HepG2 (cell line): ENCODE data around the gene SLC23A2. TPM values are rescaled to one million over a fixed set of nuclear protein-coding genes. Genes with fewer than 3 reads are reported as not detected.
"Not testable (repeated sequence)": the region's sequence is repeated elsewhere in the genome, so short reads cannot be mapped to it uniquely, and the experiment has no call there.

ENCODE experiments used
- ATAC-seq: fragments of 200-7000 bp; cut with Tn5 transposase; 3 replicates; pipeline ENCODE4 v1.9.1; 2020; ENCODE audit warnings: mild to moderate bottlenecking, moderate library complexity
- BruUV-seq: library from RNA; stranded (reverse); fragments of 400-500 nt; replicated peaks from 2 replicates; lab custom pipeline; 2021; lab: Mats Ljungman, UMichigan
- CTCF ChIA-PET: fragments of 300-600 bp; formaldehyde crosslinking; extraction: SDS; loops from one replicate; lab custom pipeline; 2021; ENCODE audit warnings: low total read pairs, inconsistent platforms, low intra/inter-chr PET ratio; lab: Yijun Ruan, JAX
- POLR2A ChIA-PET: fragments of 350-600 bp; sonication (Branson Sonifier 250); formaldehyde crosslinking; loops from one replicate; lab custom pipeline; 2020; ENCODE audit warnings: antibody characterized with exemption, inconsistent platforms; lab: Yijun Ruan, JAX
- DNase-seq: peaks from one replicate; pipeline ENCODE4 v3.0.0-alpha.2; 2015; ENCODE audit warnings: low spot score
- FAIRE-seq: peaks from 3 replicates; lab custom pipeline; 2011; peaks lifted over from hg19 to GRCh38; lab: Jason Lieb, UNC
- H2AFZ ChIP-seq: one replicate; pipeline ENCODE4 v1.6.1; 2011; ENCODE audit warnings: low read length, inconsistent platforms
- H3K27ac ChIP-seq: fragments of 300-600 bp; 3 replicates; pipeline ENCODE4 v1.8.0; 2011; ENCODE audit warnings: mixed run types, mild to moderate bottlenecking, mixed read lengths, low read length, inconsistent platforms; ENCODE audit not compliant: insufficient read depth; ENCODE audit errors: extremely low read length
- H3K27me3 ChIP-seq, 2 experiments: fragments of 200-600 bp in 1 of 2; 2 replicates in 1 of 2; 3 replicates in 1 of 2; pipeline versions ENCODE4 v1.6.0 to v1.8.0; 2011; ENCODE audit warnings: low read length in 2 of 2, mild to moderate bottlenecking in 2 of 2, moderate library complexity in 2 of 2, inconsistent platforms in 1 of 2; ENCODE audit not compliant: insufficient read depth in 2 of 2, control insufficient read depth in 1 of 2
- H3K36me3 ChIP-seq, 2 experiments: fragments of 200-600 bp in 1 of 2; replicated peaks in 1 of 2; 2 replicates in 1 of 2; 3 replicates in 1 of 2; pipeline versions ENCODE4 v1.5.1 to v1.8.0; 2011; ENCODE audit warnings: low read length in 2 of 2, inconsistent platforms in 1 of 2; ENCODE audit not compliant: insufficient read depth in 2 of 2, control insufficient read depth in 1 of 2
- H3K4me1 ChIP-seq: 2 replicates; pipeline ENCODE4 v1.5.1; 2012; ENCODE audit warnings: low read length, inconsistent platforms; ENCODE audit not compliant: insufficient read depth
- H3K4me2 ChIP-seq: 2 replicates; pipeline ENCODE4 v1.6.0; 2011; ENCODE audit warnings: low read depth, low read length, inconsistent platforms
- H3K4me3 ChIP-seq, 3 experiments: fragments of 200-600 bp in 1 of 3; sonication (generic), shearing (Covaris generic) in 1 of 3; replicated peaks in 1 of 3; 2 replicates each; pipeline ENCODE4 v1.5.1; 2011 to 2016; ENCODE audit warnings: low read length in 3 of 3, inconsistent platforms in 2 of 3, low read depth in 2 of 3, mild to moderate bottlenecking in 2 of 3, control low read depth in 1 of 3, mixed read lengths in 1 of 3; ENCODE audit not compliant: insufficient read depth in 1 of 3
- H3K79me2 ChIP-seq: one replicate; pipeline ENCODE4 v1.6.1; 2011; ENCODE audit warnings: low read length, inconsistent platforms; ENCODE audit not compliant: insufficient read depth
- H3K9ac ChIP-seq: 2 replicates; pipeline ENCODE4 v1.6.0; 2011; ENCODE audit warnings: mild to moderate bottlenecking, low read depth, low read length, inconsistent platforms; ENCODE audit not compliant: insufficient read depth
- H3K9me3 ChIP-seq: 2 replicates; pipeline ENCODE4 v1.5.1; 2012; ENCODE audit warnings: mild to moderate bottlenecking, low read length
- H4K20me1 ChIP-seq: 2 replicates; pipeline ENCODE4 v1.6.0; 2011; ENCODE audit warnings: inconsistent platforms, mild to moderate bottlenecking, low read length, moderate library complexity; ENCODE audit not compliant: insufficient read depth
- SRF ChIP-seq: IDR thresholded peaks from 2 replicates; pipeline ENCODE4 v1.6.1; 2011; ENCODE audit warnings: mild to moderate bottlenecking, low read depth, low read length, moderate library complexity
- XBP1 ChIP-seq: sonication (generic); formaldehyde crosslinking; IDR thresholded peaks from 2 replicates; pipeline ENCODE4 v1.5.0; 2020; ENCODE audit warnings: missing genetic modification reagents
- ZNF292 ChIP-seq: sonication (generic); formaldehyde crosslinking; IDR thresholded peaks from 2 replicates; pipeline ENCODE4 v1.8.1; 2022; ENCODE audit warnings: mild to moderate bottlenecking, low read depth, missing genetic modification reagents, borderline replicate concordance
- ZNF547 ChIP-seq: sonication (generic); formaldehyde crosslinking; IDR thresholded peaks from 2 replicates; pipeline ENCODE4 v1.5.1; 2020; ENCODE audit warnings: mild to moderate bottlenecking, missing genetic modification reagents
- ZNF580 ChIP-seq: IDR thresholded peaks from 2 replicates; pipeline ENCODE4 v1.6.1; 2016; ENCODE audit warnings: low read depth, borderline replicate concordance
- ZNF652 ChIP-seq: IDR thresholded peaks from 2 replicates; pipeline ENCODE4 v1.6.1; 2016; ENCODE audit warnings: low read depth, borderline replicate concordance
- ZNF709 ChIP-seq: sonication (generic); formaldehyde crosslinking; IDR thresholded peaks from 2 replicates; pipeline ENCODE4 v1.5.0; 2020; ENCODE audit warnings: mild to moderate bottlenecking, missing genetic modification reagents
- WGBS: methylation state at CpG from one replicate; pipeline ENCODE4 v1.1.6; 2017; ENCODE audit warnings: low lambda C conversion rate; 5-methylcytosine and 5-hydroxymethylcytosine counted together
- in situ Hi-C: cut with HindIII; loops from 2 replicates; pipeline ENCODE4 v1.10.0; 2017; ENCODE audit warnings: low pct_unique_long_range_greater_than_20kb; ENCODE audit not compliant: extremely low pct_ligation_motif_present
- intact Hi-C: fragments of 100-400 bp; cut with micrococcal nuclease; formaldehyde crosslinking; loops from one replicate; pipeline ENCODE4 v1.10.0; 2022; ENCODE audit not compliant: unreplicated experiment
- polyA plus RNA-seq, 8 experiments: library from polyadenylated mRNA; depleted of rRNA in 3 of 8; stranded (reverse) in 7 of 8; unstranded in 1 of 8; fragments of >200 nt; fragmentation: Illumina TruSeq in 4 of 8; extraction: Trizol in 4 of 8; gene quantifications; 2 replicates each; pipeline versions ENCODE4 v1.2.1 to v1.2.3, GENCODE V29; 2011 to 2016; ENCODE audit warnings: low read depth in 4 of 8, missing spikeins in 1 of 8, mixed read lengths in 1 of 8; ENCODE audit not compliant: insufficient read depth in 1 of 8
- total RNA-seq, 5 experiments: library from RNA; depleted of rRNA; stranded (reverse); fragments of >200 nt; fragmentation: Illumina TruSeq; extraction: Trizol; gene quantifications; 2 replicates each; pipeline ENCODE4 v1.2.3, GENCODE V29; 2016; ENCODE audit warnings: low read depth in 1 of 5

Gene SLC23A2
- total and polyA plus RNA-seq, 2 of the 13 experiments (the other 11 are each of a cell fraction or from before 2014, with no cell fraction given) = 42.2 to 51.2 TPM

- POLR2A ChIA-PET = interaction anchor here (1.8 kb wide), 1 partner anchor 16 kb away, joined by 4 read pairs; no protein-coding TSS in a partner anchor
- intact Hi-C loops (no loop called here), in situ Hi-C loops (no loop called here)
- CTCF ChIA-PET = no interaction called here
- Histone ChIP-seq H2AFZ (no peak overlapping the region), H3K9ac (no peak overlapping the region), H3K4me2 (no peak overlapping the region; the same call in 1 of the 2 replicates), H3K4me3 (no peak overlapping the region), H3K4me1 (peaks cover 55% of the 10 kb centered on the region), H3K79me2 (peaks cover 84% of the 10 kb centered on the region), H4K20me1 (no peaks in the 10 kb centered on the region; the same call in 1 of the 2 replicates), H3K27ac (peak overlapping the region; percentile 15), H3K9me3 (no peaks in the 10 kb centered on the region), H3K27me3 (no peaks in the 10 kb centered on the region), H3K36me3 (no peaks in the 10 kb centered on the region; a peak in 1 of 5 replicates)
- DNase-seq = no peak
- FAIRE-seq = no peak
- WGBS = 83% methylated on average over 10 of the region's 10 CpGs
- TF ChIP-seq SRF (no peak), ZNF580 (CRISPR knock-in tag) (0 out of 2 replicates have a peak, but pooled peaks have one; percentile 33), ZNF709 (CRISPR knock-in tag) (0 out of 2 replicates have a peak, but pooled peaks have one; percentile 8), ZNF292 (CRISPR knock-in tag) (0 out of 2 replicates have a peak, but pooled peaks have one; percentile 9), XBP1 (no peak), ZNF547 (CRISPR knock-in tag) (0 out of 2 replicates have a peak, but pooled peaks have one; percentile 41)
- ATAC-seq = peak; percentile 72
- no TSS peak for BruUV-seq
Observed at GRCh38 chr20:4978050-4978918, 23.0 kb downstream of the SLC23A2 start.

GRCh38 chr20:4976014-4976413 lies 25.3 kb downstream of the SLC23A2 start:
- H2AFZ ChIP-seq, H3K27me3 ChIP-seq, in situ Hi-C loops, intact Hi-C loops, H3K9ac ChIP-seq, DNase-seq, H3K4me3 ChIP-seq, CTCF ChIA-PET, H3K9me3 ChIP-seq, H4K20me1 ChIP-seq, H3K36me3 ChIP-seq, ATAC-seq, FAIRE-seq, H3K4me2 ChIP-seq, BruUV-seq, H3K27ac ChIP-seq: not testable (repeated sequence)
- peak; percentile 85 for TF ChIP-seq ZNF652 (CRISPR knock-in tag)
- Histone ChIP-seq H3K4me1 (peaks cover 78% of the 10 kb centered on the region), H3K79me2 (peaks cover 84% of the 10 kb centered on the region)
- POLR2A ChIA-PET = interaction anchor here (0.6 kb wide), 1 partner anchor 9 kb away, joined by 3 read pairs; no protein-coding TSS in a partner anchor
- WGBS = 94% methylated on average over 9 of the region's 9 CpGs
